OCI-LY3 (cell line): ENCODE measurements around the gene TPRA1.

Experiments
- EZH2phosphoT487 ChIP-seq: fragments of 200-600 bp; shearing (Covaris generic); IDR thresholded peaks from 2 replicates; pipeline ENCODE4 v1.6.1; 2018; ENCODE audit warnings: antibody characterized with exemption, mixed run types, low read depth
- TF ChIP-seq, protein P1 (sequence below): fragments of 200-600, 300-600 bp; sonication (generic); IDR thresholded peaks from 2 replicates; pipeline ENCODE4 v1.5.1; 2014; ENCODE audit warnings: antibody characterized with exemption, low read length, low read depth

DNA sequence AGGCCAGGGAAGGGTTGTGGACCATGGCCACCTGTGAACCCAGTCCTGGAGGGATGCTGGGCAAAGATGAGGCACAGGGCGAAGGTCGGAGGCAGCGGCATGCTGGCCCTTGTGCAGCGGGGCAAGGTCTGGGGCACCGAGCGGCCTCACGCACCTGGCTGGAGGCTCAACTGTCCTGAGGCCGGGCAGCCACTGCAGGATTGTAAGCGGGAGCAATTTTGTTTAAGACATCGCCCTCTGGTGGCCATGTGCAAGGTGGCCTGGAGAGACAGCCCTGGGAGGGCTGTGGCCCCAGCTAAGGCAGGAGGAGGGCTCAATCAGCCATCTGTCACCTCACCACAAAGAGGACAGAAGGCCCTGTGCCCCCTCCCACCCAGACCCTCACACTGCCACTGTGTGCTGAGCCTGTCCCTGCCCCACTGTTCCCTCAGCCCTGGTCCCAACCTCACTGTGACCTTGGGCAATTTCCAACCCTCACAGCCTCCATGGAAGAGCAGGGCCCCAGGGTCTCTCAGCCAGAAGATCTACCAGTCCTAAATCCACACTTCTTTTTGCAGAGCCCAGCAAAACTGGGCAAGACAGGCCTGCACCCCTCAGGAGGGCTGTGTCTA, 46.2 kb downstream of the TPRA1 start:
- TF ChIP-seq, protein P1, sequence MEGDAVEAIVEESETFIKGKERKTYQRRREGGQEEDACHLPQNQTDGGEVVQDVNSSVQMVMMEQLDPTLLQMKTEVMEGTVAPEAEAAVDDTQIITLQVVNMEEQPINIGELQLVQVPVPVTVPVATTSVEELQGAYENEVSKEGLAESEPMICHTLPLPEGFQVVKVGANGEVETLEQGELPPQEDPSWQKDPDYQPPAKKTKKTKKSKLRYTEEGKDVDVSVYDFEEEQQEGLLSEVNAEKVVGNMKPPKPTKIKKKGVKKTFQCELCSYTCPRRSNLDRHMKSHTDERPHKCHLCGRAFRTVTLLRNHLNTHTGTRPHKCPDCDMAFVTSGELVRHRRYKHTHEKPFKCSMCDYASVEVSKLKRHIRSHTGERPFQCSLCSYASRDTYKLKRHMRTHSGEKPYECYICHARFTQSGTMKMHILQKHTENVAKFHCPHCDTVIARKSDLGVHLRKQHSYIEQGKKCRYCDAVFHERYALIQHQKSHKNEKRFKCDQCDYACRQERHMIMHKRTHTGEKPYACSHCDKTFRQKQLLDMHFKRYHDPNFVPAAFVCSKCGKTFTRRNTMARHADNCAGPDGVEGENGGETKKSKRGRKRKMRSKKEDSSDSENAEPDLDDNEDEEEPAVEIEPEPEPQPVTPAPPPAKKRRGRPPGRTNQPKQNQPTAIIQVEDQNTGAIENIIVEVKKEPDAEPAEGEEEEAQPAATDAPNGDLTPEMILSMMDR: peak; percentile 78
- no peak for TF ChIP-seq EZH2phosphoT487
